HEK293T (cell line): Measurements from ENCODE around the gene CRIM1.

Source experiments
- ELF4 ChIP-seq: fragments of 450-650 bp; IDR thresholded peaks from 2 replicates; pipeline ENCODE4 v1.6.1; 2017; ENCODE audit warnings: antibody characterized with exemption
- FOXA1 ChIP-seq: fragments of 450-650 bp; IDR thresholded peaks from 2 replicates; pipeline ENCODE4 v1.6.1; 2016; ENCODE audit warnings: mild to moderate bottlenecking
- FOXM1 ChIP-seq: fragments of 450-650 bp; IDR thresholded peaks from 2 replicates; pipeline ENCODE4 v1.6.1; 2017; ENCODE audit warnings: mild to moderate bottlenecking, borderline replicate concordance
- PKNOX1 ChIP-seq: fragments of 450-650 bp; IDR thresholded peaks from 2 replicates; pipeline ENCODE4 v1.6.1; 2016
- SUZ12 ChIP-seq: fragments of 450-650 bp; IDR thresholded peaks from 2 replicates; pipeline ENCODE4 v1.6.1; 2016; ENCODE audit warnings: mild to moderate bottlenecking
- TARDBP ChIP-seq: fragments of 450-650 bp; IDR thresholded peaks from 2 replicates; pipeline ENCODE4 v1.6.1; 2016

GRCh38 chr2:36464006-36464721 is 108.6 kb downstream of the CRIM1 start:
- no peak for TF ChIP-seq PKNOX1
- no peak for TF ChIP-seq TARDBP
- TF ChIP-seq SUZ12: no peak
- no peak for TF ChIP-seq FOXM1
- TF ChIP-seq ELF4: no peak
- no peak for TF ChIP-seq FOXA1
